ENCODE measurements around the gene MAOB. TPM values are rescaled to one million over a fixed set of nuclear protein-coding genes. Genes with fewer than 3 reads are reported as not detected.

The MAOB gene
- total RNA-seq, 4 donors from 2014 or later = 1.9 to 4.5 (median 2.1) TPM

GRCh38 chrX:43860646-43861370 lies 21.4 kb downstream of the MAOB start:
- Histone ChIP-seq H3K9me3 (no peaks in the 10 kb centered on the region), H3K27ac (no peak overlapping the region), H3K27me3 (no peaks in the 10 kb centered on the region), H3K4me1 (peaks cover 4% of the 10 kb centered on the region), H3K4me3 (no peak overlapping the region), H3K36me3 (no peaks in the 10 kb centered on the region)
- 44% methylated on average over 8 of the region's 8 CpGs for WGBS
- TF ChIP-seq POLR2AphosphoS5 (IDR thresholded peaks at IDR 0.05) = no peak
- no peak for TF ChIP-seq CTCF (IDR thresholded peaks at IDR 0.05)
- no peak for TF ChIP-seq POLR2A (IDR thresholded peaks at IDR 0.05)
- no peak for TF ChIP-seq EP300 (IDR thresholded peaks at IDR 0.05)
- no peak for DNase-seq (ENCODE audit: low spot score in 2 of 2)

GRCh38 chrX:43853225-43853828 lies 28.9 kb downstream of the MAOB start:
- Histone ChIP-seq H3K4me1 (no peaks in the 10 kb centered on the region), H3K36me3 (no peaks in the 10 kb centered on the region), H3K4me3 (no peak overlapping the region), H3K9me3 (no peaks in the 10 kb centered on the region), H3K27ac (no peak overlapping the region), H3K27me3 (no peaks in the 10 kb centered on the region)
- 86% methylated on average over 6 of the region's 6 CpGs for WGBS
- TF ChIP-seq CTCF (IDR thresholded peaks at IDR 0.05) = no peak
- no peak for TF ChIP-seq POLR2A (IDR thresholded peaks at IDR 0.05)
- TF ChIP-seq POLR2AphosphoS5 (IDR thresholded peaks at IDR 0.05) = no peak
- TF ChIP-seq EP300 (IDR thresholded peaks at IDR 0.05) = no peak
- no peak for DNase-seq (ENCODE audit: low spot score in 2 of 2)

- Histone ChIP-seq H3K4me1 (no peaks in the 10 kb centered on the region), H3K9me3 (no peaks in the 10 kb centered on the region), H3K36me3 (no peaks in the 10 kb centered on the region), H3K4me3 (no peak overlapping the region), H3K27ac (no peak overlapping the region), H3K27me3 (no peaks in the 10 kb centered on the region)
- 72% methylated on average over 2 of the region's 2 CpGs for WGBS
- no peak for DNase-seq (ENCODE audit: low spot score in 2 of 2)
- TF ChIP-seq EP300 (IDR thresholded peaks at IDR 0.05) (no peak), POLR2AphosphoS5 (IDR thresholded peaks at IDR 0.05) (no peak), CTCF (IDR thresholded peaks at IDR 0.05) (no peak), POLR2A (IDR thresholded peaks at IDR 0.05) (no peak)
Observed at GRCh38 chrX:43850629-43851028, 31.6 kb downstream of the MAOB start.

- no peak overlapping the region for H3K27ac ChIP-seq
- H3K27me3 ChIP-seq = no peaks in the 10 kb centered on the region
- H3K4me3 ChIP-seq = no peak overlapping the region
- H3K36me3 ChIP-seq = no peaks in the 10 kb centered on the region
- 79% methylated on average over 6 of the region's 6 CpGs for WGBS
- H3K4me1 ChIP-seq = no peaks in the 10 kb centered on the region
- H3K9me3 ChIP-seq = no peaks in the 10 kb centered on the region
- TF ChIP-seq POLR2AphosphoS5 (IDR thresholded peaks at IDR 0.05) (no peak), CTCF (IDR thresholded peaks at IDR 0.05) (no peak), POLR2A (IDR thresholded peaks at IDR 0.05) (no peak), EP300 (IDR thresholded peaks at IDR 0.05) (no peak)
- no peak for DNase-seq (ENCODE audit: low spot score in 2 of 2)
Observed at GRCh38 chrX:43849173-43849572, 33.1 kb downstream of the MAOB start.

- no peak for DNase-seq (ENCODE audit: low spot score in 2 of 2)
- Histone ChIP-seq H3K9me3 (no peaks in the 10 kb centered on the region), H3K4me1 (no peaks in the 10 kb centered on the region), H3K36me3 (no peaks in the 10 kb centered on the region), H3K4me3 (no peak overlapping the region), H3K27ac (no peak overlapping the region), H3K27me3 (no peaks in the 10 kb centered on the region)
- TF ChIP-seq POLR2AphosphoS5 (IDR thresholded peaks at IDR 0.05) (no peak), POLR2A (IDR thresholded peaks at IDR 0.05) (no peak), EP300 (IDR thresholded peaks at IDR 0.05) (no peak), CTCF (IDR thresholded peaks at IDR 0.05) (no peak)
- WGBS = 88% methylated on average over 2 of the region's 2 CpGs
Observed at GRCh38 chrX:43847352-43847751, 34.9 kb downstream of the MAOB start.
